ENCODE measurements around the gene TRAPPC12.

GRCh38 chr2:3421580-3421979 is 42.1 kb downstream of the TRAPPC12 start:
- TF ChIP-seq CTCF (IDR thresholded peaks at IDR 0.05), result no peak
- no peak for TF ChIP-seq EP300 (IDR thresholded peaks at IDR 0.05)
- no peak for TF ChIP-seq POLR2A (IDR thresholded peaks at IDR 0.05)

All from gastroesophageal sphincter (tissue), 3 donors.